Activated CD4-positive, alpha-beta T cell treated with anti-CD3 and anti-CD28 coated beads, Interleukin-2, Interleukin-4, amounts not matched to agents 100 ng/mL and 50 ng/mL, durations not matched to agents 16 hours and 8 hours (primary cell): Measurements from ENCODE around the gene TRIM54.
"Not testable (repeated sequence)": the region's sequence is repeated elsewhere in the genome, so short reads cannot be mapped to it uniquely, and the experiment has no call there.

ENCODE experiments used
- DNase-seq: peaks from one replicate; pipeline ENCODE4 v3.0.0-alpha.2; 2020; ENCODE audit warnings: low spot score

TRIM54 gene

DNA sequence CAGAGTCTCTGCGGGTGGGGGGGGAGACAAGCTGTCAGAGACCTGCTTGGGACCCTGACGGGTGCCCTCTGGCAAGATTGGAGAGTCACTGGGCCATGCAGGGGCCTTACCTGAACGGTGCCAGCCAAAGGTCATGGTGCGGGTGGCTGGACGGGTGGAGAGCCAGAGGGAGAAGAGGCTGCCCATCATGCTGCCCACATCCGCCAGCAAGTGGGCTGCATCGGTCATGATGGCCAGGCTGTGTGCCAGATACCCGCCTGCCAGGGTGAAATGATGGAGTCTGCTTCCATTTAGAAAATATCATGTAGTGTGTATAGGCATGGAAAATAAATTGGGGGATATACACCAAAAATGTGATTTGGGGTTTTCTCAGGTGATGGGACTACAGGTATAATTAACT is 24.2 kb upstream of the TRIM54 start:
- no peak for DNase-seq

DNA sequence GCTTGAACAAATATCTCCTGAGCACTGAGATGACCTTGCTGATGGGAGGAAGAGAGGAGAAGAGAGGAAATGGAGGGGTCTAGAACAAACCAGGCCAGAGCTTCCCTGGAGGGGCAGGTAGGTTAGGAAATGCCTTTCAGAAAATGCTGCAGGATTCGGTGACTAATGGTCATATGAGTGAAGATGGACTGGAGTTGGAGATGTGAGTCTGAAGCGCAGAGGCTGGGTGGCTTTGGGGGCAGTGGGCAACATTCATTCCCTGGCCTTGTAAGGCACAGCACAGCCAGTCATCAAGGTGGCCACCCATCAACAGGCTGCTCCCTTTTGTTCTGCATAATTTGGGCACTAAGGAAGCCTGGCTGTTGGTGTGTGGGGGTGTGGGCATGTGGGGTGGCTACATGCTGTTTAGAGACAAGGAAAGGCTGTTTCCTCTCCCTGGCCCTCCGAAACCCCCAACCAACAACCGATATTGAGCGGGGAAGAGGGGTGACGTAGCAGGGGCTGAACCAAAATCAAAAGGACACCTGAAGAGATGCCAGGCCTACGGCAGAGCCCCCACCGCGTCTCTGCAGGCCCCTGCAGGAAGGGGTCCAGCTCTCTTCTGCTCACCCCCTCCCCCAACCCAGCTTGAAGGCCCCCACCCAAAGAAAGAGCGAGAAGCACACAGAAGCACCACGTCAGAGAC is 20.8 kb upstream of the TRIM54 start:
- no peak for DNase-seq

DNA sequence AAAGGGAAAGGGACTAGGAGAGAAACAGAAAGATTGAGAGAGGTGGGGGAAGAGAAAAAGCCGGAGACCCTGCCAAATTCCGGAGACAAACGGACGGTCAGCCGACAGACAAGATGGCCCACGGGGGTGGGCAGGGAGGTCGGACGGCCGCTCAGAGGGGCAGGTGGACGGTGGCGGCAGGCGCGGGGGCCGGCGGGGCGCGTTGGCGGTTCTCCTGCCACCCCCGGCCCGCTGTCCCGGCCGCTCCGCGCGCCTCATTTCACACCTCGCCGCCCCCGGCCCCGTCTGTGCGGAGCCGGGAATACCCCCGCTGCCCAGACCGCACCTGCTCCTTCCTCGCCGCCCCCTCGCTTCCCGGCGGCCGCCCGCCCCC is 20.3 kb upstream of the TRIM54 start:
- DNase-seq: no peak

DNA sequence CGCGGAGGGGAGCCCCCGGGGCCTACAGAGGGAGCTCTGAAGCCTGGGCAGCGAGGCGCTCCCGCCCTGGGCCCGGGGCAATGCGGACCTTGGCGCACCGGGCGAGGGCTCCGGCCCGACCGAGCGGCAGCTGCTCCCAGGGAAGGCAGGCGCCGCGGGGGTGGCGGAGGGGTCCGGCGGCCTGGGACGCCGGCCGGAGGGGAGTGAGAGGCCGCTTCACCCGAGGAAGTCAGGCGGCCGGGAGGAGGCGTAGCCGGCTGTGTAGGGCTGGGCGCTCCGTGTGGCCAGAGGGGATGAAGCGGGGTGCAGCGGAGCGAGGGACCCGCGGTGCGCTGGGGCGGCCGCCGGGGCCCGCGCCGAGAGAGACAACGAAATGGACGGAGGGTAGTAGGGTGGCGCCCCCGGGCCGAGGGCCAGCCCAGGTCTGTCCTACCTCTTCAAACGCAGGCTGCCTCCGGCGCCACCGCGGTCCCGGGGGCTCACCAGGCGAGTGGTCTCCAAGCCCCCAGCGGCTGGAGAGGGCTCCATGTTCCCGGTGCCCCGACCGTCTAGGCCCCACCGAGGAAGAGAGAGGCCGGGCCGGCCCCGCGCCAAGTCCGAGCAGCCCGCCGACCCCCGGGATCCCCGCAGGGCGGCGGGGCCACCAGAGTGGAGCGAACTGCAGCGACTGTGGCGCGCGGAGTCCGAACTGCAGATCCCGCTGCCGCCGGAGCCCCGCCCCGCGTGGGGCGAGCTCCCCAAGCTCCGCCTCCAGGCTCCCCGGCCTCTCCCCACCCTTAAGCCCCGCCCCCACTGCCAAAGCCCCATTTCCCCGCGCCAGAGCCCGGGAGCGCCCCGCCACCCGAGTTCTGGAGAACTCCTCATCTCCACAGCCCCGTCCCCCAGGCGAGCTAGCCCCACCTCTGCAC is 19.6 kb upstream of the TRIM54 start, which contains the start of gene SLC30A3:
Gene SLC30A3, minus strand, starts transcription at position 669 of the 908 bp plus-strand sequence. Its CDS starts 141 bp downstream, at position 528.
- peak; percentile 63 for DNase-seq

DNA sequence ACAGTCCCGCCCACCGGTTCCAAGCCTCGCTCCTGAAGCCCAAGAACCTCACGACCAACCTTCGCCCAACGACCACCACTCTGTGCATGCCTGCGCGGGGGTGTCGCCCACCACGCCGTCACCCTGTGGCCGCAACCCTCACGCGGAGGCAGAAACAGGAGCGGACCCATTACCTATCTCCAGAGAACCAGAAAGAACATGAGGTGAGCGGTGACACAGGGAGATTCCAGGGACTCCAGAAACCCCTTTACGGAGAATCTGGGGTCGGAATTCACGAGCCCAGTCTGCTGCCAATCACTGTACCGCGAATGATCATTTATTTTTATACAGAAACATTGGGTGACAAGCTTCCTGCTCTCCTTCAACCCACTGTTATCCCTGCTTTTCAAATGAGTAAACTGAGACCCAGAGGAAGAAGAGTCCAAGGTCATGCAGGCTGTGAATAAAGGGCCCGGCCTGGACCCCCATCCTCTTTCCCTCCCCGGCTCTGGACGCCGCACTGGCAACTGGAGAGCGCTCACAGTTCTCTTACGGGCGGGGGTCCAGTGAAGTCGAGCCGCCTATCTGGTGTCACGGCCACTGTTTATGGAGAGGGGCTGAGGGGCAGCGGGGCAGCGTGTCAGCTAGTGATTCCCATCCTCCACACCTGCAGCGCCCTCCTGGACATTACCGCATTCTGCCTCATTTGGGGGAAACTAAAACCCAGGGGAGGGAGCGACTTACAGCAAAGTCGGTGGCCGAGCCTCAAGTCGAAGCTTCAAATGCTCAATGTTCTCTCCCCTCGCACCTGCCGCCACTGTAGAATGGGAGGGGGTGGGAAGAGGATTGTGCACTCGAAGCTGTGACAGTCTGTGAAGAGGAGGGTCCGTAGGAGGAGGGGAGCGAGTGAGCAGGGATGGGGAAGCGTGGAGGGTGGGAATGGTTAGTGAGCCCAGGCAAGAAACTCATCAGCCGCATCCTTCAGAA is 18.7 kb upstream of the TRIM54 start:
- DNase-seq: no peak

DNA sequence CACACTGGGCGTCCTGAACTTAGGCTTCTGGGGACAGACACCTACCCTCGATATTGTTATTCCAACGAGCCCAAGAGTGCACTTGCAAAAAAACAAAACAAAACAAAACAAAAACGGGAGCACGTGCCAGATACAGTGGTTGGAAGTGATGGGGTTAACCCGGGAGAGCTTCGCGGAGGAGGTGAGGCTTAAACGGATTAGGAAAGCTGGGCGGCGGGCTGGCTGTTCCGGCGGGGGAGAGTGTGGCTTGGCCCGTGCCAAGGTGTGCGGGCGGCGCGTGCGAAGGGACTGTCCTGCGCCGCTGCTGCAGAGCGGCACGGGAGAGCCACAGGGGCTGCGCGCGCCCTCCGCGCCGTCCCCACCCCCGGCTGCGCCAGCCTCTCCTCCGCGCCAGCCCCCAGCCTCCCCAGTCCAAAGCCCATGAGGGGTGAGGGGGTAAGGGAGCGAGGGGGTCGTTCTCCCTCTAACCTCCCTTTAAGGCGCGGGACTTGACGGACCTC is 17.9 kb upstream of the TRIM54 start:
- DNase-seq: no peak

DNA sequence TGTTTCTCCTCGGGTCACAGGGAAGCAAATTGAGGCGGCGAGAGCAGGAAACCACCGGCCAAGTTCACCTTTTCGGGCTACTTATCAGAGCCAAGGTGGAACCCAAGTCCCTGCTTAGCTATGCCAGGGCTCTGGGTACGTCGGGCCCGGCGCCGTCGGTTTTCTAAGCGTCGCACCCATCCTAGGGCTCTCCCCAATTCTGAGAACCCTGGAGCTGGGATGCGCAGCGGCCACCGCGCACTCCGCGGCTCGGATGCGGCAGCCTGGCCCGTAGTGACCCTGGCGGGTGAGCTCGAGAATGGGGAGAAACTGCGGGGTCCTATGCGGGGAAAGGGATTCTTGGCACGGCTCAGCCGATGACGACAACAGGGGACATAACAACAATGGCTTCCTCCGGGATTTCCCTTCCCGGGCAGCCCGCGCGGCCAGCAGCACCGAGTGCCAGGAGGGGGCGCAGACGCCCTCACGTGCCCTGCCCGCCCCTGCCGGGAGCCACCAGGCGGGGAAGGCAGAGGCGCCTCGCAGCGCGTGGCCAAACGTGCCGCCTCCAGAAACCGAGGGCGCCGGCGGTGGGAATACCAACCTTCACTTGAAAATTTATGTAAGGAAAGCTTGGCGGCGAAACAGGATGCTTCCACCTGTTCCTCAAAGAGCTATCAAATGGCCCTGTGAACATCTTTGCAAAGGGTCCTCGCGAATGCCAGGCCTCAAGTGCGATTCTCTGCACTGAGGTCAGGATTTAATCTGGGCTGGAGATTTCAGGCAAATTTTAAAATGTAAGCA is 17.3 kb upstream of the TRIM54 start:
- peak; percentile 58 for DNase-seq

DNA sequence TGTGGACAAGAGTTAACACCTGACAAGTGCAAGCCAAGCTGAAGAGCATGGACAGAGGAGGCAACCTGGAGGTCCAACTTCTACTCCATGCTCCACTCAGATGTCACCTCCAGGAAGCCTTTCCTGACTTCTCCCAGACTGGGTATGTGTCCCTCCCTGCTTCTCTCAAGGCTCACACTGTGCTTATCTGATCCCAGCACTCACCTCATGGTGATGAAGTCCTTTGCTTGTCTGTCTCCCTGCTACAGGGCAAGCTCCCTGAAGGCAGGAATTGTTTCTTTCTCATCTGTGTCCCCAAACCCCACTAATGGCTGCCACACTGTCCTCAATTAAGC is 16.7 kb upstream of the TRIM54 start:
- no peak for DNase-seq

DNA sequence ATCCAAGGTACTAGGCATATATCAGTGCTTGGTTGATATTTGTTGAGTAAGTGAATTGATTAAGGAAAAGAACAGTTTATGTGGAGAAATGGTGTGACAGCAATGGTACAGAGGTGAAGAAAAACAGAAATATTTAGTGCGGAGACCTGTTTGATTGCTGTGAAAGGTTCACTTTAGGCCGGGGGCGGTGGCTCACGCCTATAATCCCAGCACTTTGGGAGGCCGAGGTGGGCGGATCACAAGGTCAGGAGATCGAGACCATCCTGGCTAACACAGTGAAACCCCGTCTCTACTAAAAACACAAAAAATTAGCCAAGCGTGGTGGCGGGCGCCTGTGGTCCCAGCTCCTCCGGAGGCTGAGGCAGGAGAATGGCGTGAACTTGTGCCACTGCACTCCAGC is 13.9 kb upstream of the TRIM54 start:
- DNase-seq: not testable (repeated sequence)

DNA sequence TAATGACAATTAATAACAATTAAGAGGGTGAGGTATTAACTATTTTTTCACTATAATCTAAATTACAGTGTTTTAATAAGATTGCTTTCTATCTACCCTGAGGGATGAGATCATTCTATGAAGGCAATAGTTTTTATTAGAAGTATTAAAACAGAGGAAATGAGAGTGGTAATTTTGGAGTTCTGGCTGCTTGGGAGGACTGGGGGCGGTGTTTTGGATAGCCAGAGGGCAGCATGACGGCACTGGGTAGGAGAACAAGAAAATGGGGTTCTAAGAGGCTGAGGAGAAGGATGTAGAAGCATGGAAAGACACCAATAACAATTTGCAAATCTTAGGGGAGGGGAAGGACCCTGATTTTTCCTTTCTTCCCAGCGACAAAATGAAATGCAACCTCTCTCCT is 12.1 kb upstream of the TRIM54 start:
- no peak for DNase-seq

DNA sequence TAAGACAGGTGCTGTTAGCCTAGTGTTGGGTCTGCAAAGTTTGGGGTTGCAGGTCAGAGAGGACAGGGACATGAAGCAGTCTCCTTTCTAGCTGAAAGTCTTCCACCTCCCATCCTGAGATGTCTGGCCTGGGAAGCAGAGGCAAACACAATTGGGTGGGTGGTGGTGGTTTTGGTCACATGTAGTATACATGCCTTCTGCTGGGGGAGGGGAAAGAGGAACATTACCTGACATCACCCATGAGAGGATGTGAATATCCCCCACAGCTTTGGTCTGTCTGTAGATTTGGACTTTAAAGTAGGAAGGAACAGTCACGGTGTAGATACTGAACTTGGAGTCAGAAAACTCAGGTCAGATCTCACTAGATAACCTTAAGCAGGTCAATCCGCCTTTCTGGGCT is 11.6 kb upstream of the TRIM54 start:
- DNase-seq: no peak

DNA sequence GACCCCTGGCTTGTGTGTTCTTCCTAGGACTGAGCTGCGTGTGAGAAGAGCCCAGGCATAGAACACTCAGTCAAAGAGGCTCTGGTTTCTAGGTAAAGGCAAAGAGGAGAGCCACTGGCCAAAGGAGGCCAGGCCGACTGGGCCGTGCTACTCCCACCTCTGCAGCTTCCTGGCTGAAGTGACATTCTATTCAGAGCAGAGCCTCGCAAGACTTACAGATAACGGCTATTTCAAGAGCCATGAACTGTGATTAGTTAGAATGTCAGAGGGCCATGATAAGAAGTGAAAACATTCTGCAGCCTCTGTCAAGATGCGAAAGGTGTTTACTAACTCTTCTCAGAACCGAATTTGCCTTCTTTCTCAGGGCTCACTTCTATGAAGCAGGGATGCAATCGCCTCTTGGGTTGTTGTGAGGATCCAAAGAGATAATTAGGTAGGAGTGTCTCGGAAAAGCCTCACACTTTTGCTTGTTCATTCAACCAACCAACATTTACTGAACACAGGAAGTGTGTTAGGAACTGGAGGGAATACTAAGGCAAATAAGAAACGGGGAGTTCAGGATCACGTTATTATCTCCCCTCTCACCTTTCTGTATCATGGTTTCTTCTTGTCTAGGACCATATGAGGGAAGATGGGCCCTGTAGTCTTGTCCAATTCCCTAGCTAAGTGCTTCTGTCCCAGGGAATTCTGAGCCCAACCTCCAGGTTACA is 10.4 kb upstream of the TRIM54 start:
- no peak for DNase-seq

DNA sequence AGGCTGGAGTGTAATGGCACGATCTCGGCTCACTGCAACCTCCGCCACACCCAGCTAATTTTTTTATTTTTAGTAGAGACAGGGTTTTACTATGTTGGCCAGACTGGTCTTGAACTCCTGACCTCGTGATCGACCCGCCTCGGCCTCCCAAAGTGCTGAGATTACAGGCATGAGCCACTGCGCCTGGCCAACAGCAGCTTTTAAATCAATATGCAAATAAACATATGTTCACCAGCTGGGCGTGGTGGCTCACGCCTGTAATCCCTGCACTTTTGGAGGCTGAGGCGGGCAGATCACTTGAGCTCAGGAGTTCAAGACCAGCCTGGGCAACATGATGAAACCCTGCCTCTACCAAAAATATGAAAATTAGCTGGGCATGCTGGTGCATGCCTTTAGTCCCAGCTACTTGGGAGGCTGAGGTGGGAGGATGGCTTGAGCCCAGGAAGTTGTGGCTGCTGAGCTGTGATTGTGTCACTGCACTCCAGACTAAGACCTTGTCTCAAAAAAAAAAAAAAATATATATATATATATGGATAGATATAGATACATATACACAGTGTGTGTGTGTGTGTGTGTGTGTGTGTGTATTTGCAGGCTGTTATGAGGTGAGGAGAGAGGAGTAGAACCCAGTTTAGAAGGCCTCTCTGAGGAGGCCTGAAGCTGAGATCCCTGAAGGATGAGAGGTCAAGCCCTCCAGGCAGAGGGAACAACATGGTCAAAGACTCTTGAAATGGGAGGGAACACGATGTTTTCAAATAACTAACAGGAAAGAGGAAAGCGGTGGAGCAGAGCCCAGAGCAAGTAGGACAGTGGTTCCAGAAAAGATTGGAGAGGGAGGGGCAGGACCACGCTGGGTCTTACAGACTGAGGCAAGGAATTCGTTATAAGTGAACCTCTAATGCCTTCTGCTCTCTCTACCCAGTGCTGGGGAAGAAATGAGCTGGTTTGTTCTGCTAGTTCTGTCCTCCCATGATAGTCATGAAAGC is 9.4 kb upstream of the TRIM54 start:
- DNase-seq: not testable (repeated sequence)

DNA sequence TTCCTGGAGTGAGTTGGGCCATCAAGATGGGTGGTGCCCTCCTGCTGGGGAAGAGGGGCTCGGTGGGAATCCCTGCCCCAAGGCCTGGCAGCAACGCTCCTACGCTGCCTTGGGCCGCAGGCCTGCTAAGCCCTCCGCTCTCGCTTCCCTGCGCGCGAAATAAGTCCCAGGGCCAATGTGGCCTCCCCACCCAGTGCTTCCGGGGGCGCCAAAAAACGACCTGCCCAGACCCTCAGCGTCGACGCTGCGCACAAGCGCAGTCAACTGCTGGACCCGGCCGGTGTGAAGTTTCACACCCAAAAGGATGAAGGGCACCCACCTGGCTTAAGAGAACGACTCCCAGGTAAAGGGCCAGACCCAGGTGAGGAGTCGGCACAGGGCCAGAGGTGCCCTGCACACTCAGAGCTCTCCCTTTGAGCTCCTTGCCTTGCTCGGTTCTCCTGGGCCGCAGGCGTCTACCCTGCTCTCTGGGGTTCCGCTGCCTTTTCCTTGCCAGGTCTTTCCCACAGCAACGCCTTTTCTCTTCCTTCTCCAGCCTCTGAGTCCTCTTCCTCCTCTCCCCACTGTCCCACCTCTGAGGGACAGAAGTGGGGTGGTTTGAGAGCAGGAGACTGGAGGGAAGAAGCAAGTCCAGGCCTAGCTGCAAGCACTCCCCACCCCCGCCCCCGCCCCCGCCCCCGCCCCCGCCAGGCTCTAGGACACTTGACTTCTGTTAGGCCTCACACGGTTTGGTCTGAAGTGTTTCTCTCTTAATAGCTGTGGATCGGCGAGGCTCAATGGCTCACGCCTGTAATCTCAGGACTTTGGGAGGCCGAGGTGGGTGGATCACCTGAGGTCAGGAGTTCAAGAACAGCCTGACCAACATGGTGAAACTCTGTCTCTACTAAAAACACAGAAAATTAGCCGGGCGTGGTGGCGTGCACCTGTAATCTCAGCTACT is 6.7 kb upstream of the TRIM54 start, which contains the start of gene DNAJC5G:
Gene DNAJC5G, plus strand, starts transcription at position 223 of the 940 bp plus-strand sequence. CDS start 1,296 bp downstream, outside the sequence.
- no peak for DNase-seq

DNA sequence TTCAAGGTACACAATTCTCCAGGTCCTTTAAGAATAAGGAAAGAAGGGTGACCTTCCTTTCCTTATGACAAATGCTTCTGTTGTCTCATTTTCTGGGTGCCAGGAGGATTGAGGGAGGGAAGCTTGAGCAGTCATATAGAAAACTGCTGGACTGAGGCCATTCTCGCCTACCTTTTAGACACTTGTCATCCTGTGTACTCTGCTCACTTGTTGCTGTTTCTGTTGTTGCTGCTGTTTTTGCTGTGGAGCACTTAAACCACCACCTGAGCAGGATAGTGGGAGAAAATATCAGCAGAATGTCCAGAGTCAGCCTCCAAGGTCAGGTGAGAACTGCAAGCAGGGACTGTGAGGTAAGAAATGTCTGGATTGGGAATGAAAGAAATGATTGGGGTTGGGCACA is 4.2 kb upstream of the TRIM54 start:
- DNase-seq: no peak

DNA sequence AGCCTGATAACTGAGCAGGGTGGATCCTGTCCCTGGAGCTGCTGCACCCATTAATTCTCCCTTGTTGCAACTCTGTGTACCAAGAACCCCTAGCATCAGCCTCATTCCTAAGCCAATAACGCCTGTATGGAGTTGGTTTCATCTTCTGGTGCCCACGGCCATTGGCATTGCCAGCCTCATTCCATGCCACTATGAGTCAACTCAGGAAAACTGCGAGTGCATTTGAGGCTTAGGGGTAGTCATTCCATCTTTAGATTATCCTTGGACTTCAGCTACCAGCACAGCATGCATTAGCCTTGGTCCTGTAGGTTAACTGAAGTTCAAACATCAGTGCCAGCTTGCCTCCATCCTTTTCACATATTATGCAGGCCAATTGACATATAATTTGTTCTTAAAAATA is 1.4 kb upstream of the TRIM54 start:
- DNase-seq: no peak

DNA sequence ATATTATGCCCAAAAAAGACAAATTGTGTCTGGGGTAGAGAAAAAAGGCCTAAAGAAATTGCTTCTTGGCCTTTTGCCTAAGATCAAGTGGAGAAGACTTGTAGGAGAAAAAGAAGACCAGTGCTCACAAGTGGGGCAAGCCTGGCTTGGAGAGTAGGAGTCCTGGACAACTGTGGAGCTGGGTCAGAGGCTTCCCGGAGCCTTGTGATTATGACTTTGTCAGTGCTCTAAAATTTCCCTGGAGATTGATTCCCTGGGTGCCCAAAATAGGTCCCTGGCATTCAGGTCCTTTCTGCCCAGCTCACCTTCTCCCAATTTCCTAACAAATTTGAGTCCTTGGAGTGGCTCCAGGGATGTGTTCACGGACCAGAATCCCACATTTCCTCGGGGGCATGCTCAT is 787 bp upstream of the TRIM54 start:
- DNase-seq: no peak

DNA sequence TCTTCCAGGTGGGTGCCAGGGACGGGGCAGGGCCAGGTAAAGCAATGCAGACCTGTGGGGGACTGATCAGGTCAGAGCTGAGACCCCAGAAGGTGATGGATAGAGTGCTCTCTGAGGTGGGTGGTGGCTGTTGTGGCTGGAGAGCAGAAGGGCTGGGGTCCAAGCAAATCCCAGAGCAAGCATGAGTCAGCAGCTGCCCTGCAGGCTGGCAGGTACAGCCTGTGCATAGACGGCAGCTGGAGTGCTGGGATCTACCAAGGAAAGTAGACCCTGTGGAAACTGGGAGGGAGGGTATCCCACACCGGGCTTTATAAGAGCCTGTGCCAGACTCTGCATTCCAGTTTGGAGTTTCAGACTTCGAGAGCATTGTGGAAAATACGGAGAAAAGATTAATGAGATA is 663 bp downstream of the TRIM54 start:
- no peak for DNase-seq
